HT-29 (cell line): ENCODE data around the gene MAN2C1. TPM values are rescaled to one million over a fixed set of nuclear protein-coding genes. Genes with fewer than 3 reads are reported as not detected.
A peak's percentile ranks its signal among the peaks of the same experiment; 100 is the strongest.

Experiments
- DNase-seq: peaks from one replicate; pipeline ENCODE4 v3.0.0-alpha.2; 2015; ENCODE audit warnings: low spot score
- total RNA-seq: library from RNA; depleted of rRNA; stranded (reverse); fragments of >200 nt; shearing (Covaris generic); gene quantifications from 2 replicates; pipeline ENCODE4 v1.2.3, GENCODE V29; 2014; rRNA removed

The MAN2C1 gene
- total RNA-seq, 1 experiment from 2014 or later = 234 TPM

- DNase-seq = no peak
Observed at GRCh38 chr15:75309711-75310110, 58.7 kb downstream of the MAN2C1 start.

DNA sequence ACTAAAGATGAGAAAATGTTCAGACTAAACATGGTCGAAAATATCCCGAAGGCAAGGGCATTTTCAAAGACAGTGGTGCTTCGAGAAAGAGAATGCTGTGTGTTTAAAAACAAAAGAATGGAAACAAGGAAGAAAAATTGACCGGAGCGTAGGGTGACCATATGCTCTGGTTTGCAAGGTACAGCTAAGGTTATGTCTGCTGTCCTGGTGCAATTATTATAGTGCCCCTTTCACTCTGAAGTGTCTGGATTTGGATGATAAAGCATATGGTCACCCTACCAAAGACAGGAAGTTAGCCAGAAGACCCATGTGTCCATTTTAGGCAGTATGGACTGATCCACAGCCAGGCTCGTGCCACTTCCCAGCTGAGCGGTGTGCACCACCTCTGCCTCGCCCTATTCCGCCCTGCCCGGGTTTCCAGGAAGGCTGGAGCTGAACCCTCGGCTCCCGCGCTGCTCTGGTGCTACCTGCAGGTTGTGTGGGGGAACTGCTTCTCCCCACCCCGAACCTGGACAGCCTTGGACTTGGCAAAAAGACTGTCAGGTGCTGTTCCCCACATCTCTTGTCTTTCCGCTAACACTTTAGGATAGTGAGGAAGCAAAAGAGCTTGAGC lies 60.5 kb downstream of the MAN2C1 start:
- peak; percentile 89 for DNase-seq

- DNase-seq = no peak
Observed at GRCh38 chr15:75306188-75306587, 62.2 kb downstream of the MAN2C1 start.

Other genes with a start within 250 kb of the MAN2C1 start
- gene C15orf39, start 166.7 kb downstream of the MAN2C1 start, total RNA-seq = 59.0 and 76.6 TPM in 2 replicates
- not detected in 2 replicates for gene GOLGA6C, start 110.3 kb downstream of the MAN2C1 start, total RNA-seq
- gene GOLGA6D, start 85.8 kb downstream of the MAN2C1 start, total RNA-seq = 0.15 TPM in 1 of 2 replicates, not detected in the other
- gene COMMD4, start 32.5 kb downstream of the MAN2C1 start, total RNA-seq = 266 TPM in 2 replicates
- 1.3 and 2.7 TPM in 2 replicates for gene NEIL1, start 21.6 kb downstream of the MAN2C1 start, total RNA-seq
- gene SIN3A, start 83.1 kb upstream of the MAN2C1 start, total RNA-seq = 28.8 and 33.5 TPM in 2 replicates
- gene PTPN9, start 210.7 kb upstream of the MAN2C1 start, total RNA-seq = 22.8 and 28.2 TPM in 2 replicates